Esophagus (tissue), 2 donors: ENCODE results near the gene SALL4. TPM values are rescaled to one million over a fixed set of nuclear protein-coding genes. Genes with fewer than 3 reads are reported as not detected.
"Not testable (repeated sequence)": the region's sequence is repeated elsewhere in the genome, so short reads cannot be mapped to it uniquely, and the experiment has no call there.

Experiments used
- H3K27ac ChIP-seq, 2 donors: one replicate each; pipeline ENCODE4 v1.5.1; 2013; ENCODE audit warnings: low read depth in 2 of 2, mild to moderate bottlenecking in 2 of 2, inconsistent platforms in 1 of 2, low read length in 1 of 2, moderate library complexity in 1 of 2
- H3K27me3 ChIP-seq, 2 donors: one replicate each; pipeline ENCODE4 v1.6.1; 2013; ENCODE audit warnings: low read length in 2 of 2, control low read depth in 1 of 2, mild to moderate bottlenecking in 1 of 2; ENCODE audit not compliant: insufficient read depth in 2 of 2, control insufficient read depth in 1 of 2
- H3K36me3 ChIP-seq, 2 donors: one replicate each; pipeline ENCODE4 v1.6.1; 2013; ENCODE audit warnings: low read length in 1 of 2; ENCODE audit not compliant: control insufficient read depth in 2 of 2, insufficient read depth in 2 of 2
- H3K4me1 ChIP-seq, 2 donors: one replicate each; pipeline ENCODE4 v1.6.1; 2013; ENCODE audit warnings: low read length in 1 of 2; ENCODE audit not compliant: control insufficient read depth in 2 of 2, insufficient read depth in 2 of 2
- H3K4me3 ChIP-seq, 2 donors: one replicate each; pipeline ENCODE4 v1.5.1; 2013; ENCODE audit warnings: low read length in 2 of 2, mild to moderate bottlenecking in 2 of 2, low read depth in 1 of 2, moderate library complexity in 1 of 2
- H3K9me3 ChIP-seq, 2 donors: one replicate each; pipeline ENCODE4 v1.6.1; 2013; ENCODE audit warnings: mild to moderate bottlenecking in 2 of 2, low read depth in 1 of 2, low read length in 1 of 2, moderate library complexity in 1 of 2; ENCODE audit not compliant: control insufficient read depth in 2 of 2, insufficient read depth in 1 of 2
- WGBS, 2 donors: extraction: QIAGEN DNeasy Blood & Tissue Kit; methylation state at CpG; one replicate each; pipeline ENCODE4 v1.1.7; 2013; 5-methylcytosine and 5-hydroxymethylcytosine counted together
- polyA plus RNA-seq, 2 donors: library from polyadenylated mRNA; stranded (reverse); fragments of 200-250 nt; gene quantifications; one replicate each; pipeline ENCODE4 v1.2.3, GENCODE V29; 2013
- donor health status: healthy with polysubstance abuse.
- donor health status: Bipolar disorder and iron deficiency.

The SALL4 gene
- polyA plus RNA-seq, 2 donors = 0.08 to 0.14 TPM

GRCh38 chr20:51757226-51757625, 45.1 kb downstream of the SALL4 start:
- Histone ChIP-seq H3K27me3 (no peaks in the 10 kb centered on the region), H3K4me1 (peaks cover 4 to 9% of the 10 kb centered on the region in 2 donors), H3K9me3 (no peaks in the 10 kb centered on the region), H3K4me3 (no peak overlapping the region), H3K36me3 (no peaks in the 10 kb centered on the region), H3K27ac (peak overlapping the region in 1 of 2 donors; percentile 24)
- 69 to 70% methylated on average over 10 of the region's 10 CpGs for WGBS, 2 donors

DNA sequence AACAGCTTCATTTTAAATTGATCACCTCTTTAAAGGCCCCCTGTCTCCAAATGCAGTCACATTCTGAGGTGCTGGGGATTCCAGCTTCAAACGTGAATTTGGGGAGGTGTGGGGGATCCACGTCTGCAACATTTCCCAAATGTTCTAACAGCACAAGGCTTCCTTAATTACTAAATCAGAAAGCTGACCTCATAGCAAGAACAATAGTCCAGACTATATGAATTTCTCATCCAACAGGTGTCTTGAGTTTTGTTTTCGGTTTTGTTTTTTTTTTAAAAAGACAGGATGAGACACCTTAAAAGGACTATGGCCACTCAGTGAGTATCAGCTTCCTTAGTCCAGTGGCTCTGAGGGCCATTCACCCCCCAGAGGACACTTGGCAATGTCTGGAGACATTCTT, 45.7 kb downstream of the SALL4 start:
- Histone ChIP-seq H3K27ac (no peak overlapping the region), H3K4me1 (peaks cover 4 to 9% of the 10 kb centered on the region in 2 donors), H3K27me3 (no peaks in the 10 kb centered on the region), H3K36me3 (no peaks in the 10 kb centered on the region), H3K4me3 (no peak overlapping the region), H3K9me3 (no peaks in the 10 kb centered on the region)
- 71 to 80% methylated on average over 3 of the region's 3 CpGs for WGBS, 2 donors

GRCh38 chr20:51753220-51753619, 49.1 kb downstream of the SALL4 start:
- H3K27ac ChIP-seq, H3K4me3 ChIP-seq, H3K9me3 ChIP-seq, H3K27me3 ChIP-seq, H3K4me1 ChIP-seq, H3K36me3 ChIP-seq: not testable (repeated sequence)
- WGBS, 2 donors = 93 to 95% methylated on average over 8 of the region's 8 CpGs

- Histone ChIP-seq H3K4me3 (no peak overlapping the region), H3K36me3 (no peaks in the 10 kb centered on the region), H3K27ac (peak overlapping the region; percentile 67 to 68), H3K27me3 (no peaks in the 10 kb centered on the region), H3K4me1 (peaks cover 3 to 10% of the 10 kb centered on the region in 2 donors), H3K9me3 (no peaks in the 10 kb centered on the region)
- 29 to 36% methylated on average over 9 of the region's 9 CpGs for WGBS, 2 donors
Observed at GRCh38 chr20:51752343-51752951, 49.9 kb downstream of the SALL4 start.

GRCh38 chr20:51750770-51751388, 51.4 kb downstream of the SALL4 start:
- no peaks in the 10 kb centered on the region for H3K36me3 ChIP-seq
- H3K4me3 ChIP-seq = no peak overlapping the region
- H3K4me1 ChIP-seq = peaks cover 0 to 10% of the 10 kb centered on the region in 2 donors
- H3K27me3 ChIP-seq = no peaks in the 10 kb centered on the region
- 87% methylated on average over 10 of the region's 10 CpGs for WGBS, 2 donors
- H3K9me3 ChIP-seq = no peaks in the 10 kb centered on the region
- peak overlapping the region; percentile 14 to 69 for H3K27ac ChIP-seq

DNA sequence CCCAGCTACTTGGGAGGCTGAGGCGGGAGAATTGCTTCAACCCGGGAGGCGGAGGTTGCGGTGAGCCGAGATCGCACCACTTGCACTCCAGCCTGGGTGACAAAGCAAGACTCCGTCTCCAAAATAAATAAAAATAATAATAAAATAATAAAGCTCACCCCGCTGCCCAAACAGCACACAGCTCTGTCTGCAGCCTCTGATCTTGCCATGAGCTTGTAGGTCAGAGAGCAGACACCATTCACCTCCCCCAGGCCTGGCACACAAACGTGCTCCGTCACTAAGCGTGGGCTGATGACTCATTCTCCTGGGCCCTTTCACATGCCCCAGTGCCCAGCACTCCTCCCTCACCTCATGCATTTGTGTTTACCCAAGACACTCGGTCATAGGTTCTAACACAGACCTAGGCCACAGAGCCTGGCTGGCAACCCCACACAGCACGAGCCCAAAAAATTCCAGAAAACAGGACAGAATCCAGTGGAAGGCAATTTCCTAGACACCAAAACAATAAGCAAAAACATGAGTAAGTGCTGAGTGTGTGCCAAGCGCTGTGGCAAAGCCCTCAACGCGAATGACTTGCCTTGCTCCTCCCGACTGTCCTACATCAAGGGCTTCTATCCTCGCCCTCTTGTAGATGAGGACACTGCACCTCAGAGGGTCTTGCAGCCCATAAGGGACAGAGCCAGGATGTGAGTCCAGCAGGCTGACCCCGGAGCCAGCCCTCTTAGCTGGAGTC, 52.1 kb downstream of the SALL4 start:
- H3K27me3 ChIP-seq = no peaks in the 10 kb centered on the region
- WGBS, 2 donors = 42 to 52% methylated on average over 19 of the region's 19 CpGs
- H3K4me1 ChIP-seq = peaks cover 0 to 10% of the 10 kb centered on the region in 2 donors
- no peak overlapping the region for H3K4me3 ChIP-seq
- peak overlapping the region; percentile 14 to 69 for H3K27ac ChIP-seq
- H3K36me3 ChIP-seq = no peaks in the 10 kb centered on the region
- H3K9me3 ChIP-seq = no peaks in the 10 kb centered on the region

- no peaks in the 10 kb centered on the region for H3K27me3 ChIP-seq
- no peaks in the 10 kb centered on the region for H3K36me3 ChIP-seq
- peak overlapping the region in 1 of 2 donors; percentile 14 for H3K27ac ChIP-seq
- WGBS, 2 donors = 11 to 20% methylated on average over 1 of the region's 1 CpG
- H3K4me3 ChIP-seq = no peak overlapping the region
- H3K9me3 ChIP-seq = no peaks in the 10 kb centered on the region
- peaks cover 0 to 10% of the 10 kb centered on the region in 2 donors for H3K4me1 ChIP-seq
Observed at GRCh38 chr20:51749674-51750036, 52.7 kb downstream of the SALL4 start.

- Histone ChIP-seq H3K9me3 (no peaks in the 10 kb centered on the region), H3K36me3 (no peaks in the 10 kb centered on the region), H3K27me3 (no peaks in the 10 kb centered on the region), H3K27ac (no peak overlapping the region), H3K4me1 (peaks cover 0 to 14% of the 10 kb centered on the region in 2 donors), H3K4me3 (no peak overlapping the region)
- 70 to 76% methylated on average over 7 of the region's 7 CpGs for WGBS, 2 donors
Observed at GRCh38 chr20:51747182-51747911, 55.0 kb downstream of the SALL4 start.

- no peak overlapping the region for H3K4me3 ChIP-seq
- WGBS, 2 donors = 90 to 95% methylated on average over 3 of the region's 3 CpGs
- no peaks in the 10 kb centered on the region for H3K27me3 ChIP-seq
- no peak overlapping the region for H3K27ac ChIP-seq
- H3K4me1 ChIP-seq = peaks cover 0 to 13% of the 10 kb centered on the region in 2 donors
- no peaks in the 10 kb centered on the region for H3K36me3 ChIP-seq
- no peaks in the 10 kb centered on the region for H3K9me3 ChIP-seq
Observed at GRCh38 chr20:51745804-51746203, 56.5 kb downstream of the SALL4 start.
